T-helper 1 cell treated with Interleukin-12 subunit alpha and Interleukin-12 subunit beta and Interleukin-4 antibody, amounts not matched to agents 30 μg/mL and 1 μg/mL, for 36 hours (primary cell): ENCODE results near the gene AMT.

Experiments used
- H3K27ac Mint-ChIP-seq: one replicate; pipeline ENCODE4 v1.8.0; 2021; ENCODE audit warnings: mild to moderate bottlenecking, mixed read lengths
- H3K27me3 Mint-ChIP-seq: one replicate; pipeline ENCODE4 v1.8.0; 2021; ENCODE audit warnings: low read depth, mixed read lengths
- H3K36me3 Mint-ChIP-seq: one replicate; pipeline ENCODE4 v1.8.0; 2021; ENCODE audit warnings: low read depth, mixed read lengths
- H3K4me1 Mint-ChIP-seq: one replicate; pipeline ENCODE4 v1.8.0; 2021; ENCODE audit warnings: low read depth, mixed read lengths
- H3K4me3 Mint-ChIP-seq: one replicate; pipeline ENCODE4 v1.8.0; 2021; ENCODE audit warnings: mild to moderate bottlenecking, moderate library complexity, mixed read lengths
- H3K9me3 Mint-ChIP-seq: one replicate; pipeline ENCODE4 v1.8.0; 2021; ENCODE audit warnings: mixed read lengths

AMT gene

DNA sequence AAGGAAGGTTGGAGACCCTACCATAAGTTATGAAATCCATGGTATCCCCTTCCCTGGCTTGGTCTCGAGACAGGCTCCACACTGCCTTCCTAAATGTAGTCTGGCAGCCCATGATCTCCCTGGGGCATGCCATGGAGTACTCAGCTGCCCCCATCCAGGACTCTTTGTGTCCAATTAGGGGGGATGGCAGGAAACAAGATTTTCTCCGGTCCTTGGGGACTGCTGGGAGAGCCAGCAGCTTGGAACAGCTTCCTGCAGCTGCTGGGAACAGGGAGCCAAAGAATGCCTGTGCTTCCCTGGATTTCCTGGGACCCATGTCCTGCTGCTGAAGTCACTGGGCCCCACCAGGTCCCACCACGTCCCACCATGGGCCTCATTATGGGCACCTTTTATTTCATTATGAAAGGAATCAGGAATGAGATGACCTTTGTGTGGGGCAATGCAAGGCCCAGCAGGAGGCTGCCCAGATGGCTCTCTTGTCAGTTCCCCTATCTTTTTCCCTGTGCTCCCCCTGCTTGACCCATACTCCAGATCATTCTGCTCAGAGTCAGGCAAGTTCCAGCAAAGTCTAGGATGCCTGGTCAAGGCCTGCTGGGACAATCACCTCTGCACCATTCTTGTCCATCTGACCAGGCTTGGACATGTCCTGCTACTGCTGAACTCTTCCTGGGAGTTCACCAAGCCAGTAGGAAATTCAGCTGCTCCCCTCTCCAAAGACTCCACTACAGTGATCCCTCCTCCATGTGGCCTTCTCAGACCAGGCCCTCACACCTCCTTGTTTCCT, 32.8 kb upstream of the AMT start:
- Mint-ChIP-seq H3K4me1 (no peaks in the 10 kb centered on the region), H3K4me3 (no peak overlapping the region)

DNA sequence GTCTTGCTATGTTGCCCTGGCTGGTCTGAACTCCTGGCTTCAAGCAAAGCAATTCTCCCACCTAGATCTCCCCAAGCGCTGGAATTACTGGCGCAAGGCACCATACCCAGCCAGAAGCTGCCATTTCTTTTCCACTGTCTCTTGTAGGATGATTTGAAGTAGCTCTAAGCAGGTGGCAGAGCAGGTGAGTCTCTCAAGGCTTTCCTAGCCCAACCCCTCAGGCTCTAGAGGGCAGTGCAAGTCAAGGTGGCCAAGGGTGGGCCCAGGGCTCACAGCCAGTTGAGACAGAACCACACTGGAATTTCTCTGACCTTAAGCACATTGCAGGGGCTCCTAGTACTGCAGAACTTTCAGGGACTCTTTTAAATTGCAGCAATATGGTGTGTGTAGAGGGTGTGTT, 32.2 kb upstream of the AMT start:
- Mint-ChIP-seq H3K27me3 (no peaks in the 10 kb centered on the region), H3K4me1 (no peaks in the 10 kb centered on the region), H3K27ac (no peak overlapping the region), H3K4me3 (no peak overlapping the region), H3K9me3 (no peaks in the 10 kb centered on the region), H3K36me3 (no peaks in the 10 kb centered on the region)

More for the DNA sequence above, 32.8 kb upstream of the AMT start:
- H3K36me3 Mint-ChIP-seq, result no peaks in the 10 kb centered on the region
- no peaks in the 10 kb centered on the region for H3K9me3 Mint-ChIP-seq
- no peak overlapping the region for H3K27ac Mint-ChIP-seq
- no peaks in the 10 kb centered on the region for H3K27me3 Mint-ChIP-seq

DNA sequence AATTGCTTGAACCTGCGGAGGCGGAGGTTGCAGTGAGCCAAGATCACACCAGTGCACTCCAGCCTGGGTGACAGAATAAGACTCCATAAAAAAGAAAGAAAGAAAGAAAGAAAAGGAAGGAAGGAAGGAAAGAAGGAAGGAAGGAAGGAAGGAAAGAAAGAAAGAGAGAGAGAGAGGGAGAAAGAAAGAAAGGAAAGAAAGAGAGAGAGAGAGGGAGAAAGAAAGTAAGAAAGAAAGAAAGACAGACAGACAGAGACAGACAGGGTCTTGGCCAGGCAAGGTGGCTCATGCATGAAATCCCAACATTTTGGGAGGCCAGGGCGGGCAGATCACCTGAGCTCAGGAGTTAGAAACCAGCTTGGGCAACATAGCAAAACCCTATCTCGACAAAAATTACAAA, 31.3 kb upstream of the AMT start:
- no peak overlapping the region for H3K27ac Mint-ChIP-seq
- no peaks in the 10 kb centered on the region for H3K27me3 Mint-ChIP-seq
- H3K4me3 Mint-ChIP-seq, result no peak overlapping the region
- H3K4me1 Mint-ChIP-seq, result peaks cover 4% of the 10 kb centered on the region
- H3K9me3 Mint-ChIP-seq, result no peaks in the 10 kb centered on the region
- H3K36me3 Mint-ChIP-seq, result no peaks in the 10 kb centered on the region

DNA sequence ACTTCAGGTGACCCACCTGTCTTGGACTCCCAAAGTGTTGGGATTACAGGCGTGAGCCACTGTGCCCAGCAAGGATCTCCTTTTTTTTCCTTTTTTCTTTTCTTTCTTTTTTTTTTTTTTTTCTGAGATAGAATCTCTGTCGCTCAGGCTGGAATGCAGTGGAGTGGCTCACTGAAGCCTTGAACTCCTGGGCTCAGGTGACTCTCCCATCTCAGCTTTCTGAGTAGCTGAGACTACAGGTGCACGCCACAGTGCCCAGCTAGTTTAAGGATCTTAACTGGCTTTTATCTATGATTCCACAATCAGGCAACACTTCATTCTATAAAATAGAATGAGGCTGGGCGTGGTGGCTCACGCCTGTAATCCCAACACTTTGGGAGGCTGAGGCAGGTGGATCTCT, 23.1 kb upstream of the AMT start:
- Mint-ChIP-seq H3K36me3 (no peaks in the 10 kb centered on the region), H3K27ac (no peak overlapping the region), H3K9me3 (no peaks in the 10 kb centered on the region), H3K4me3 (no peak overlapping the region), H3K27me3 (no peaks in the 10 kb centered on the region), H3K4me1 (peaks cover 11% of the 10 kb centered on the region)

DNA sequence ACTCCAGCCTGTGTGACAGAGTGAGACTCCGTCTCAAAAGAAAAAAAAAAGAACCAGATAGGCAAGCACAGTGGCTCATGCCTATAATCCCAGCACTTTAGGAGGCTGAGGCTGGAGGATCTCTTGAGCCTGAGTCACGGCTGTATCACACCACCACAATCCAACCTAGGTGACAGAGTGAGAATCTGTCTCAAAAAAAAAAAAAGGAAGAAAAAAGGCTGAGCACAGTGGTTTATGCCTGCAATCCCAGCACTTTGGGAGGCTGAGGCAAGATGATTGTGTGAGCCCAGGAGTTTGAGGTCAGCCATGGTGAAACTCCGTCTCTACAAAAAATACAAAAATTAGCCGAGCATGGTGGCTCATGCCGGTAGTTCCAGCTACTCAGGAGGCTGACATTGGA, 12.5 kb upstream of the AMT start:
- Mint-ChIP-seq H3K27ac (no peak overlapping the region), H3K27me3 (no peaks in the 10 kb centered on the region), H3K9me3 (no peaks in the 10 kb centered on the region)

GRCh38 chr3:49428752-49429080, 6.4 kb upstream of the AMT start:
- H3K27me3 Mint-ChIP-seq, result no peaks in the 10 kb centered on the region
- no peaks in the 10 kb centered on the region for H3K9me3 Mint-ChIP-seq
- peaks cover 10% of the 10 kb centered on the region for H3K36me3 Mint-ChIP-seq
- peak overlapping the region; percentile 93 for H3K4me3 Mint-ChIP-seq
- H3K27ac Mint-ChIP-seq, result peak overlapping the region; percentile 97
- peaks cover 21% of the 10 kb centered on the region for H3K4me1 Mint-ChIP-seq

More for the DNA sequence above, 12.5 kb upstream of the AMT start:
- no peak overlapping the region for H3K4me3 Mint-ChIP-seq
- no peaks in the 10 kb centered on the region for H3K36me3 Mint-ChIP-seq
- H3K4me1 Mint-ChIP-seq, result peaks cover 1% of the 10 kb centered on the region

- H3K27ac Mint-ChIP-seq, result peak overlapping the region; percentile 36
- H3K9me3 Mint-ChIP-seq, result no peaks in the 10 kb centered on the region
- no peaks in the 10 kb centered on the region for H3K27me3 Mint-ChIP-seq
- peaks cover 10% of the 10 kb centered on the region for H3K36me3 Mint-ChIP-seq
- peaks cover 28% of the 10 kb centered on the region for H3K4me1 Mint-ChIP-seq
- peak overlapping the region; percentile 93 for H3K4me3 Mint-ChIP-seq
Observed at GRCh38 chr3:49427586-49427985, 5.3 kb upstream of the AMT start.

GRCh38 chr3:49424816-49425215, 2.5 kb upstream of the AMT start:
- Mint-ChIP-seq H3K9me3 (no peaks in the 10 kb centered on the region), H3K4me3 (no peak overlapping the region), H3K4me1 (peaks cover 33% of the 10 kb centered on the region), H3K27me3 (no peaks in the 10 kb centered on the region), H3K27ac (peak overlapping the region; percentile 62), H3K36me3 (peaks cover 19% of the 10 kb centered on the region)

DNA sequence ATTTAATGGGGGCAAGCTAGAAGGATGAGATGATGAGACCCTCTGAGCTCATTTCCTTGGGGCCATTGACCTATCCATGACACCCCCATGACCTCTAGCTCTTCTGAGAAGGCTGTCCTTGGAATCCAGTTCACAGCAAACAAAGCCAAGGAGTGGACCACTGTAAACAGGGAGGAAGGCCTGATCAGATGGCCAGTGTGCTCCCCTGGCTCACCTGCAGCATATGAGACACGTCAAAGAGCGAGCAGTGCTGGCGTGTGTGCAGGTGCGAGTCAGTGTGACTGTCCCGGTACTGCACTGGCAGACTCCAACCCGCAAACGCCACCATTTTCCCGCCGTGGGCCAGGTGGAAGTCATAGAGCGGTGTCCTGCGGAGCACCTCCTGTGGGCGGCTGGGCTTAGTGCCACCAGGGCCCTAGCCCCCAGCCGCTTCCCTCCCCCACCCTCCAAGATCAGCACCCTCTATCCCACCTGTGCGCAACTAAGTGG, 339 bp downstream of the AMT start:
- Mint-ChIP-seq H3K4me1 (peaks cover 37% of the 10 kb centered on the region), H3K9me3 (no peaks in the 10 kb centered on the region), H3K4me3 (no peak overlapping the region), H3K27me3 (no peaks in the 10 kb centered on the region), H3K36me3 (peaks cover 27% of the 10 kb centered on the region), H3K27ac (no peak overlapping the region)

DNA sequence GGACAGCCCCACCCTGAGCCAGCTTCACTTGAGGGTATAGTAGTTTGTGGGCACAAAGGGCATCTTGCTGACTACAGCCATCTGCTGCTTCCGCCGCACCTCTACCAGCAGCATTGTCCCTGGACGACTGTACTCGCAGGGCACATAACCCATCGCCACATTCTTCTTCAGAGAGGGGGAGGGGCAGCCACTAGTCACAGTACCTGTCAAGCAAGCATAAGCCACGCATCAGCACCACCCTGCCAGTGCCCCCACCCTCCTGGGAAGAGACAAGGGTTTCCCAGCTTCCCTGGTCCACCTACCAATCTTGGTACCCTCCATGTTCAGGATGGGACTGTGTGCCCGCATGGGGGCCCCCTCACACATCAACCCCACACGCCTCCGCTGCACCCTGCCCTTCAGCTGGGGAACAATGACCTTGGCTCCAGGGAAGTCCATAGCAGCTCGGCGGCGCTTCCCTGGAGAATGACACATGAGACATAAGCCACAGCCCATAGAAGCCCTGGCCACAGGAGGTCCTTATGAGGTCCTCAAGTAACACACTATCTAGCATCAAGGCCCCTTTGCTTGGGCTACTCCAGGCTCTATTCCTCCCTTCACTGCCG, 4.7 kb downstream of the AMT start:
- Mint-ChIP-seq H3K4me3 (no peak overlapping the region), H3K27me3 (no peaks in the 10 kb centered on the region), H3K4me1 (peaks cover 54% of the 10 kb centered on the region), H3K9me3 (no peaks in the 10 kb centered on the region), H3K36me3 (peaks cover 40% of the 10 kb centered on the region), H3K27ac (peak overlapping the region; percentile 36)

DNA sequence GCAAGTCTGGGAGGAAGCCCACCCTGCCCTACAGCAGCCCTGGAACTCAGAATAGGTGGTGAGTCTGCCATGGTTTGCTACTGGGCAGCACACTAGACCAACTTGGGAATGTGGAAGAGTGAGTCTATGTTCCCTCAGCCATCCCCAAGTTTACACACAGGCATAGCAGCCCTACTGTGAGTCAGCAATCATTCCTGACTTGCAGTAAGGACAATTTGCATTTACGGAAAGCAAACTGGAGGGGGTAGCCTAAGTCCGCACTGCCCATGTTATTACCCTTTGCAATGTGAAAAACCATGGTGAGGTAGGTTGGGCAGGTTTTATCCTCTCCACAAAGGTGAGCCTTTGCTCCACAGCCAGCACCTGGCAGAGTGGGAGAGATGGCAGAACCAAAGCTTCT, 5.4 kb downstream of the AMT start:
- peaks cover 41% of the 10 kb centered on the region for H3K36me3 Mint-ChIP-seq
- peak overlapping the region; percentile 93 for H3K27ac Mint-ChIP-seq
- no peaks in the 10 kb centered on the region for H3K27me3 Mint-ChIP-seq
- H3K4me3 Mint-ChIP-seq, result peak overlapping the region; percentile 76
- H3K9me3 Mint-ChIP-seq, result no peaks in the 10 kb centered on the region
- peaks cover 57% of the 10 kb centered on the region for H3K4me1 Mint-ChIP-seq

GRCh38 chr3:49415931-49416601, 6.2 kb downstream of the AMT start:
- Mint-ChIP-seq H3K36me3 (peaks cover 40% of the 10 kb centered on the region), H3K27me3 (no peaks in the 10 kb centered on the region), H3K27ac (peak overlapping the region; percentile 93), H3K4me3 (peak overlapping the region; percentile 76), H3K4me1 (peaks cover 57% of the 10 kb centered on the region), H3K9me3 (no peaks in the 10 kb centered on the region)

- H3K27me3 Mint-ChIP-seq, result no peaks in the 10 kb centered on the region
- peak overlapping the region; percentile 93 for H3K27ac Mint-ChIP-seq
- no peaks in the 10 kb centered on the region for H3K9me3 Mint-ChIP-seq
- peak overlapping the region; percentile 18 for H3K4me3 Mint-ChIP-seq
- H3K36me3 Mint-ChIP-seq, result peaks cover 35% of the 10 kb centered on the region
- H3K4me1 Mint-ChIP-seq, result peaks cover 59% of the 10 kb centered on the region
Observed at GRCh38 chr3:49414753-49415152, 7.5 kb downstream of the AMT start.

- peaks cover 60% of the 10 kb centered on the region for H3K4me1 Mint-ChIP-seq
- peaks cover 34% of the 10 kb centered on the region for H3K36me3 Mint-ChIP-seq
- H3K27ac Mint-ChIP-seq, result peak overlapping the region; percentile 95
- H3K4me3 Mint-ChIP-seq, result peak overlapping the region; percentile 91
- H3K9me3 Mint-ChIP-seq, result no peaks in the 10 kb centered on the region
- no peaks in the 10 kb centered on the region for H3K27me3 Mint-ChIP-seq
Observed at GRCh38 chr3:49413338-49413734, 8.9 kb downstream of the AMT start.
